GM18526 (cell line): ENCODE results near the gene YIPF2.

Source experiments
- POLR2A ChIP-seq: IDR thresholded peaks from 3 replicates; pipeline ENCODE4 v1.6.1; 2011; ENCODE audit not compliant: insufficient read length; ENCODE audit errors: extremely low read depth

YIPF2 gene

DNA sequence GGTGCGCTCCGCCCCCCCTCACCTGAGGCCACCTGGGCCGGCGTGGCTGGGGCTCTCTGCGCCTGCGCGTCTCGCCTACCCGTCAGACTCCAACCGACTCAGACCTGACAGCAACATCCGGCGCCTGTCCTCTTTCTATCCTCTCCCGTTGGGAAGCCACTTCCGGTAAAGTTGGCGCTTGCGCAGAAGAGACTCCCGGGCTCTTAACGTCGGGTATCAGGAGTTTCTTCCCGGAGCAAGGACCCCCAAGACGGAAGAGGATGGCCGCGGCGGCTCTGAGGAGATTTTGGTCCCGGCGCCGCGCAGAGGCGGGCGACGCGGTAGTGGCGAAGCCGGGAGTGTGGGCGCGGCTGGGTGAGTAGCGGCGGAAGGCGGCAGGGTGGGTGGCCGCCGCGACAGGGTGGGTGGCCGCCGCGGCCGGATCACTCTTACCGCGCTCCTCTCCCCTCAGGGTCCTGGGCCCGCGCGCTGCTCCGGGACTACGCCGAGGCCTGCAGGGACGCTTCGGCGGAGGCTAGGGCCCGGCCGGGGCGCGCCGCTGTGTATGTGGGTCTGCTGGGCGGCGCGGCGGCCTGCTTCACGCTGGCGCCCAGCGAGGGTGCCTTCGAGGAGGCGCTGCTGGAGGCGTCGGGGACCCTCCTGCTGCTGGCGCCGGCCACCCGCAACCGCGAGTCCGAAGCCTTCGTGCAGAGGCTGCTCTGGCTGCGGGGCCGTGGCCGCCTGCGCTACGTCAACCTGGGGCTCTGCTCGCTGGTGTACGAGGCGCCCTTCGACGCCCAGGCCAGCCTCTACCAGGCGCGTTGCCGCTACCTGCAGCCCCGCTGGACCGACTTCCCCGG is at the start of gene YIPF2, which contains the start of gene TIMM29:
Gene YIPF2 (minus strand): TSS at position 77 of the 839 bp plus-strand sequence. CDS start 229 bp downstream, outside the sequence.
Gene TIMM29 (plus strand): TSS at position 249 of the 839 bp plus-strand sequence. CDS start 12 bp downstream, at position 261.
- peak; percentile 63 for TF ChIP-seq POLR2A

DNA sequence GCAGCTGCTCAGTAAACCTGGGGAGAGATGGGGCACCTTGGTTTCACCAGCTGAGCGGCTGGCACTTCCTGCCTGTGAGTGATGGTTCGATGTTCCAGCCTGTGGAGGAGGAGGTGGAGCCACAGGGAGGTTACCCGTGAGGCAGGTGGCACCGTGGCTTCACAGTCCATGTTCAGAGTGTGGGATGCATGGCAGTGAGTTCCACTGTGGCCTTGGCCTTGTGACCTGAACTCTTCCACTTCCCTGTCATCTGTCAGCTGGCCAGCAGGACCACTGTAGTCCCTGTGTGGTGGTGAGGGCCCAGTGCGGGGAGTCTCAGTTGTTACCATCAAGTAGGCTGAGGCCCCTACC is 49.3 kb upstream of the YIPF2 start:
- no peak for TF ChIP-seq POLR2A

DNA sequence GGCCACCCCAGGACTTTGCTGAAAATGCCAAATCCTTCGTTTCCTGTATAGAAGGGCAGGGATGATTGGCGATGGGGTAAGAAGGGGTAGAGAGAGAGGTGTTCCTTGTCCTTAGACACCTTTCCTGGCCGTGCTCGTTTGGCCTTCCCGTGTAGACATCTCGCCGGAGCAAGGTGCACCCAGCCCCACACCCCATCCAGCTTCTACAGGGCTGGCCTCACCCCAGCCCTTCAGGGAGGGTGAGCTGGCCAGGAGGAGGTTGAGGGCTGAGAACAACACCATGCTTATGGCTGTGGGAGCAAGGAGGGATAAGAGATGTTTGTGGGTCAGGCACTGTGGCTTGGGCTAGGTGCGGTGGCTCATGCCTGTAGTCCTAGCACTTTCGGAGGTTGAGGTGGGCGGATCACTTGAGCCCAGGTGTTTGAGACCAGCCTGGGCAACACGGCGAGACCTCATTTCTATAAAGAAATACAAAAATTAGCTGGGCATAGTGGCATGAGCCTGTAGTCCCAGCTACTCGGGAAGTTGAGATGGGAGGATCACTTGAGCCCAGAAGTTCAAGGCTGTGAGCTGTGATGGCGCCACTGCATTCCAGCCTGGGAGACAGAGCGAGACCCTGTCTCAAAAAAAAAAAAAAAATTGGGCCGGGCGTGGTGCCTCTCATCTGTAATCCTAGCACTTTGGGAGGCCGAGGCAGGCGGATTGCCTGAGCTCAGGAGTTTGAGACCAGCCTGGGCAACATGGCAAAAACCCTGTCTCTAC is 47.9 kb upstream of the YIPF2 start:
- no peak for TF ChIP-seq POLR2A

DNA sequence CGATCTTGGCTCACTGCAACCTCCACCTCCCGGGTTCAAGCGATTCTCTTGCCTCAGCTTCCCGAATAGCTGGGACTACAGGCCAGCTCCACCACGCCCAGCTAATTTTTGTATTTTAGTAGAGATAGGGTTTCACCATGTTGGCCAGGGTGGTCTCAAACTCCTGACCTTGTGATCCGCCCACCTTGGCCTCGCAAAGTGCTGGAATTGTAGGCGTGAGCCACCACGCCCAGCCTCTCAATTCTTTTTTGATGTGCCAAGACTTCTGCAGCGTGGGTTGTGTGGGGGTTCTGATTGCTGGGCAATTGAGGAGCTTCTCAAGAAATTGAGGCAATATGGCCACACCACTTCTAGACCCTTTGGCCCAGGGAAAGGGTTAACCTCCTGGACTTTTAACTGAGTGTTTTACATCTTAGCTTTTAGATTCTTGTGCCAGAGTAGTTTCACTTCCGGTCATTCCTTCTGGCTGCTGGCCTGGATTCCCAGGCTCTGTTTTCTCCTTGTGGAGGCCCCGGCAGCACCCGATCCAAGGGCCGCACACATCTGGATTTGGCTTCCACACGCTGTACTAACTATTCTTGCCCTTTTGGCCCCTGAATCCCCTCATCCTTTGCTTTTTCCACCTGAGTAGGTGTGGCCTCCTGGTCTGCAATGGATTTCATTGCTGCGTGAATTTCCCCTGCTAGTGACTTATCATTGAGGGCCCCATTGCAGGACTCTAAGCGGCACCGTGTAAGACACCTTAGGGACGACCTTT is 47.1 kb upstream of the YIPF2 start:
- no peak for TF ChIP-seq POLR2A

DNA sequence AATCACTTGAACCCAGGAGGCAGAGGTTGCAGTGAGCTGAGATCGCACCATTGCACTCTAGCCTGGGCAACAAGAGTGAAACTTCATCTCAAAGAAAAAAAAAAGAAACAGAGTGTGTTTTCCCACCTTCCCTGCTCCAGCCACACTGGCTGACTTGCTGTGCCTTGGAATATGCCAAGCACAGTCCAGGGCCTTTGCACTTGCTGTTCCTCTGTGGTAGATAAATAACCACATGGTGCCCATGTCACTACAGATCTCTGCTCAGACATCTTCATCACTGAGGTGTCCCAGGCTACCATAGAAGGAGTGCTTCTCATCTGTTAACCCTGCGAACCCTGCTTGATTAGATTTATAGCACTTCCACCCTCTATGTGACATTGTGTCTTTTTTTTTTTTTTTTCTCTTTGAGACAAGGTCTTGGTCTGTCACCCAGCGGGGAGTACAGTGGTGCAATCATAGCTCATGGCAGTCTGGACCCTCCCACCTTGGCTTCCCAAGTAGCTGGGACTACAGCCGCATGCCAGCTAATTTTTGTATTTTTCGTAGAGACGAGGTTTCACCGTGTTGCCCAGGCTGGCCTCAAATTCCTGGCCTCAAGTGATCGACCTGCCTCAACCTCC is 42.8 kb upstream of the YIPF2 start:
- no peak for TF ChIP-seq POLR2A

DNA sequence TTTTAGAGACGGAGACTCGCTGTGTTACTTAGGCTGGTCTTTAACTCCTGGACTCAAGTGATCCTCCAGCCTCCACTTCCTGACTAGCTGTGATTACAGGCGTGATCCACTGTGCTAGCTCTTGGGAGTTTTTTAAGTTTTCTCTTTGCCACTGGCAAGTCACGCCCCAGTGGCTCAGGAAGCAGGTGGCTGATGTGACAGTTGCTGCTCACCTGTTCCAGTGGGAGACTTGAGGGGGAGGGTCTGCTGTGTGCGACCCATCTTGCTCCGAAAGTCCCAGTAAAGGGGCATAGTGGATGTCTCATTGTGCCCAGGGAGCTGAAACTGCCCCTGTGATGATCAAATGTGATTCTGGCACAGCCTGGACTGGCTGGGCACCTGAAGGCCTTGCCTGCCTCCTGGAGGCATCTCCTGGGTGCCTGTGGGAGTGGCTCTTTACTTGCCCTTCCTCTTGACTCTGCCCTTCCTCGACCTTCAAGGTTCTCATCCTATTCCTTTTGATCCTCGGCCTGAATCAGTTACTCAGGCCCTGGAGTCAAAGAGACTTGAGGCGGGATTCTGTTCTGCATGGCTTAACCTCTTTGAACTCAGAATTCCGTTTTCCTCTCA is 40.2 kb upstream of the YIPF2 start:
- no peak for TF ChIP-seq POLR2A

DNA sequence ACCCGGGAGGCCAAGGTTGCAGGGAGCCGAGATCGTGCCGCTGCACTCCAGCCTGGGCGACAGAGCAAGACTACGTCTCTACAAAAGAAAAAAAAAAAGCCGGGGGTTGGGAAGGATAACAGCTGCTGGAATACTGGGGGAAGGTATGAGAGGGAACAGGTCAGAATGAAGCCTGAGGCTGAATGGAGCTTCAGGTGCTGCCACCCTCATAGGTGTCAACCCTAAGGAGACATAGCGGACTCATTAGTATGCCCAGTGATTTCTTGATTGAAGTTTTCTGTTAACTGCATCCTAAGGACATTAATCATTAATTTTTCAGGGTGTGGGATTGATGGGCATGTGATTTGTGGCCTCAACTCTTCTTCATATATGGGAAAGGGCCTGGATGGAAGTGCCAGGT is 38.4 kb upstream of the YIPF2 start:
- TF ChIP-seq POLR2A, result no peak

DNA sequence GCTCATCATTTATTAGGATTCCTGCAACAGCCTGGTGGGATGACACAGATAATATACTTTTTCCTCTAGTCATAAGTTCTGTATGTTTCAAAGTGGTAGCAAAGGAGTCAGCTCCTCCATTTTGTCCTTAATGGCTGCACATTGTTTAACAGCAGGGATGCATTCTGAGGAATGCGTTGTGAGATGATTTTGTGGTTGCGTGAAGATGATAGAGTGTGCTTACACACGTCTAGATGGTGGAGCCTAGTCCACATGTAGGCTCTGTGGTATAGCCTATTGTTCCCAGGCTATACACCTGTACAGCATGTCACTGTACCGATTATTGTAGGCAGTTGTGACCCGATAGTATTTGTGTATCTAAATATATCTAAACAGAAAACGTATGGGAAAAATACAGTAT is 37.0 kb upstream of the YIPF2 start:
- no peak for TF ChIP-seq POLR2A

DNA sequence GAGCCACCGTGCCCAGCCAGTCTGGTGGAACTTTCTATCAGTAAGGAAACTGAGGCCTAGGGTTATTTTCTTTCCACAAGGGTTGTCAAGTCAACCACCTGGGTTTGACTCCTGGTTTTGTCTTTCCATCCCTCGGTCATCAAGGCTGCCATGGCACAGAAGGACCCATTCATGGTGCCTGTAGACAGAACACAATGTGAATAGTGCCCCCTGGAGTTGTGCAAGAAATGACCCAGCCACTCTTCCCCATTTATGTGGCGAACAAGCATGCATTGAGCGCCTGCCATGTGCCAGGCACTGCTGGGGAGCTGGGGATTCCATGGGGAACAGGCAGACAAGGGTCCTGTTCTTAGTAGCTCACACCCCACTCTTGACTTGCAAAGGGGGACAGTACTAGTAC is 36.5 kb upstream of the YIPF2 start:
- no peak for TF ChIP-seq POLR2A

DNA sequence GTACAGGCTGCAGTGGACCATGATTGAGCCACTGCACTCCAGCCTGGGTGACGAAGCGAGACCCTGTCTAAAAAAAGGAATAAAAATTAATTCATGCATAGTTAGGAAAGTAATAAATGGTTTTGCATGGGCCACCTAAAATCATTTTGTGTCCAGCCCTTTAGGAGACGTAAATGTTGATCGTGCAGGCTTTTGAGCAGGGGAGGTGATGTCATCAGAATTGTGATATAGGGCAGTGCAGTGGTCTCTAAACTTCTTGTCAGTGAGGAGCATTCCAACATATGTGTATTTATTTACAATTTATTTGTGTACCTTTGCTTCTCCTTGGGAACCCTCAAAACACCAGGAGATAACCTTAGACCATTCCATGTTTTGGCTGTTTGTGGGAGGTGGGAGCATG is 35.4 kb upstream of the YIPF2 start:
- TF ChIP-seq POLR2A, result no peak

DNA sequence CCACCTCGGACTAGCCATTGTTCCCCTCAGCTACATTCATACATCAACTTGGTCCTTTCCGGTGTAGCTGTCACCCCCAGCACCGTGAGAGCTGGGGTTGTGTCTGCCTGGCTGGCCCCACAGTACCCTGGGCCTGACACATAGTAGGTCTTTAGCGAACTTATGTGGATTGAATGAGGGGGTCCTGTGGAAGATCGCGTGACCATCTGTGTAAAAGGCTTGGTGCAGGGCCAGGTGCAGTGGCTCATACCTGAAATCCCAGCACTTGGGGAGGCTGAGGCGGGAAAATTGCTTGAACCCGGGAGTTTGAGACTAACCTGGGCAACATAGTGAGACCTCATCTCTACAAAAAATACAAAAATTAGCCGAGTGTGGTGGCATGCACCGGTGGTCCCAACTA is 34.4 kb upstream of the YIPF2 start:
- TF ChIP-seq POLR2A, result no peak

DNA sequence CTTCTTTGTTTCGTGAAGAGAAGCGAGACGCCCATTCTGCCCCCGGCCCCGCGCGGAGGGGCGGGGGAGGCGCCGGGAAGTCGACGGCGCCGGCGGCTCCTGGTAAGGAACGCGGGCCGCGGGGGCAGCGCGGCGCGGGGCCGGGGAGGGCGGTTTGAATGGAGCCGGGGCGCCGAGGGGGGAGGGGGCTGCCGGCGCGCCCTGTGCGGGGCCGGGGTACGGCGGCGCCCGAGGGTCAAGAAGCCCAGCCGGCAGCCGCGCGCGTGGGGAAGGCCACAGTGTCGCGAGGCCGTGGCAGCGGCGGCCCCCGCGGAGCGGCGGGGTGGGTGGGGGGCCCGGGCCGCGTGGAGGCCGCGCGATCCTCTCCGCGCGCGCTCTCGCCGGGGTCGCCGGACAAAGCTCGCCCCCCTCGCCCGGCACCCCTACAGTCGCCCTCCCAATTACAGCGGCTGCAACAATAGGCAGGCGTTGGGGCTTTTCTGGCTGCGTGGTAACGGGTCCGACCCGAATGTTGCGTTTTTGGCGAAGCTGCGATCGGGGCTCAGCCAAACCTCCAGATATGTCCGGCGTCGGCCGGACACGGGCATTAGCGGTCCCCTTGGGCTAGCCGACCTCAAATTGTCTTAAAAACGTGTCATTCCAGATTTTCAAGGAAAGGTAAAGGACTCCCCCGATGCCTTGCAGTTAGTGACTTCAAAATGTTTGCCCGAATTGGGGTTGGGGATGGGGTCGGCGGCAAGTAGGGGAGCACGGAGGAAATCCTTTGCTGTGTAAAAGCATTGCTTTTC is 32.8 kb upstream of the YIPF2 start:
- no peak for TF ChIP-seq POLR2A

DNA sequence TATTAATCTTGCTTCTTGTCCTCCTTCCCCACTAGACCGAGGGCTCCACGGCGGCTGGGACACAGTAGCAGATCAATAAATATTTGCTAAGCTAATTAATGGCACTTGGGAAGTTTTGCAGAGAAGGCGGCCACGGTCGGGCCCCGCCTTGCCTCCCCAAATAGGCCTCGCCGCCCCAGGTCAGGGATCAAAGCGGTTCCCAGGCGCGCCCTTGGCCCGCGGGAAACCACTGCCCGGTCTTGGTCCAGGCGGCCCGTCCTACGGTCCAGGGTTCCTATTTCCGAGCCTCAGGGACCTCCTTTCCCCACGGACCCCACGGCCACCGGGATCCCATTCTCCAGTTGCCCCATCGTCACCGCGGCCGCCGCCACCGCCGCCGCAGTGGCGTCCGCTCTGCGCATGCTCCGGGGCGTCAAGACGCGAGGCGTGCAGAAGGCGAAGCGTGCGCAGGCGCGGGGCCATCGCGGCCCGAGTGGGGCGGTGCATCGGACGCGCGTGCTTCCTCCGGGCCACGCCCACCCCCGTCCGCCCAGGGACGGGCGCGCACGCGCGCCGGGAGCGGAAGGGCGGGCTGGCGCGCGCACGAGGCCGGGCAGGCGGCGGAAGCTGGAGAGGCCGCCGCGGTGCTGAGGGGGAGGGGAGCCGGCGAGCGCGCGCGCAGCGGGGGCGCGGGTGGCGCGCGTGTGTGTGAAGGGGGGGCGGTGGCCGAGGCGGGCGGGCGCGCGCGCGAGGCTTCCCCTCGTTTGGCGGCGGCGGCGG is 32.1 kb upstream of the YIPF2 start, which contains the start of gene SMARCA4:
Gene SMARCA4 (plus strand): TSS at position 717 of the 759 bp plus-strand sequence. CDS start 23,122 bp downstream, outside the sequence.
- TF ChIP-seq POLR2A, result peak; percentile 93

DNA sequence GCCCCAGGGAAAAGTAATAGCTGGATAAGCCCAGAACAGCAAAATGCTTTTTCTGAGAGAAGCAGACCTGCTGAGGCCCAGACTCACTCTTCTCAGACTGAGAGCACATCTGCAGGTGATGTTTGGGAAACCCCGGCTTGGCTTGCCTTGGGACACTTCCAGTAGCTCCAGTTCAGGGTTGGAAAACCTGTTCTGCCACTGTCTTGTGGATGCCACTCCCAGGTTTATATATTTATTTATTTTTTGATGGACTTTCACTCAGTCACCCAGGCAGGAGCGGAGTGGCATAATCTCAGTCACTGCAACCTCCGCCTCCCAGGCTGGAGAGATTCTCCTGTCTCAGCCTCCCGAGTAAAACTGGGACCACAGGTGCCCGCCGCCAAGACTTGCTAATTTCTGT is 24.4 kb upstream of the YIPF2 start:
- no peak for TF ChIP-seq POLR2A
